Measurements from ENCODE around the gene ZIK1. TPM values are rescaled to one million over a fixed set of nuclear protein-coding genes. Genes with fewer than 3 reads are reported as not detected.
A peak's percentile ranks its signal among the peaks of the same experiment; 100 is the strongest.

The ZIK1 gene
- total RNA-seq, 1 experiment from 2014 or later: not detected

DNA sequence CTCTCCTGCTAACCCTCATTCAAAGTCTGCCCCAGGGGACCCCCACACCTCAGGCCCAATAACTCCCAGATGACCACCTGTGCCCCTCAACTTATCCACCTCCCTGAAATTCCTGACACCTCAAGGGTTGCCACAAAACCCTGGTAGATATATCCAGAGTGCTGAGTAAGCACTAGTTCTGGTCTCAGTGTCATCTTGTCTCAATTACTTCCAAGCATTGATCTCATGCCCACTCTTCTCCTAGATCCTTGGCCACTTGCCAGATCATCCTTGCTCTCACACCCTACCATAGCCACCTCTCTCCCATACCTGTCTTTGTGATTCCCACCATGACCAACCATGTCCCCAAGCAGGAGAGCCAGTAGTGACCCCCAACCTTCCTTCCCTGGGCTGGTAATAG, 7.3 kb upstream of the ZIK1 start:
- ChIA-PET CTCF (no interaction called here), POLR2A (no interaction called here)
- intact Hi-C loops (cut with micrococcal nuclease; ENCODE audit: unreplicated experiment) (no loop called here), in situ Hi-C loops (cut with HindIII; ENCODE audit: low pct_unique_long_range_greater_than_20kb, low sequenced_read_pairs) (no loop called here)
- BruUV-seq (replicated peaks): no TSS peak
- H3K27me3 ChIP-seq (ENCODE audit: control insufficient read depth, insufficient read depth, low read length): no peaks in the 10 kb centered on the region
- TF ChIP-seq, protein P1, sequence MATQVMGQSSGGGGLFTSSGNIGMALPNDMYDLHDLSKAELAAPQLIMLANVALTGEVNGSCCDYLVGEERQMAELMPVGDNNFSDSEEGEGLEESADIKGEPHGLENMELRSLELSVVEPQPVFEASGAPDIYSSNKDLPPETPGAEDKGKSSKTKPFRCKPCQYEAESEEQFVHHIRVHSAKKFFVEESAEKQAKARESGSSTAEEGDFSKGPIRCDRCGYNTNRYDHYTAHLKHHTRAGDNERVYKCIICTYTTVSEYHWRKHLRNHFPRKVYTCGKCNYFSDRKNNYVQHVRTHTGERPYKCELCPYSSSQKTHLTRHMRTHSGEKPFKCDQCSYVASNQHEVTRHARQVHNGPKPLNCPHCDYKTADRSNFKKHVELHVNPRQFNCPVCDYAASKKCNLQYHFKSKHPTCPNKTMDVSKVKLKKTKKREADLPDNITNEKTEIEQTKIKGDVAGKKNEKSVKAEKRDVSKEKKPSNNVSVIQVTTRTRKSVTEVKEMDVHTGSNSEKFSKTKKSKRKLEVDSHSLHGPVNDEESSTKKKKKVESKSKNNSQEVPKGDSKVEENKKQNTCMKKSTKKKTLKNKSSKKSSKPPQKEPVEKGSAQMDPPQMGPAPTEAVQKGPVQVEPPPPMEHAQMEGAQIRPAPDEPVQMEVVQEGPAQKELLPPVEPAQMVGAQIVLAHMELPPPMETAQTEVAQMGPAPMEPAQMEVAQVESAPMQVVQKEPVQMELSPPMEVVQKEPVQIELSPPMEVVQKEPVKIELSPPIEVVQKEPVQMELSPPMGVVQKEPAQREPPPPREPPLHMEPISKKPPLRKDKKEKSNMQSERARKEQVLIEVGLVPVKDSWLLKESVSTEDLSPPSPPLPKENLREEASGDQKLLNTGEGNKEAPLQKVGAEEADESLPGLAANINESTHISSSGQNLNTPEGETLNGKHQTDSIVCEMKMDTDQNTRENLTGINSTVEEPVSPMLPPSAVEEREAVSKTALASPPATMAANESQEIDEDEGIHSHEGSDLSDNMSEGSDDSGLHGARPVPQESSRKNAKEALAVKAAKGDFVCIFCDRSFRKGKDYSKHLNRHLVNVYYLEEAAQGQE (IDR thresholded peaks at IDR 0.05; ENCODE audit: insufficient read depth in 1 of 2, low read depth in 2 of 2, low read length in 1 of 2): no peak
- TF ChIP-seq SIN3A (IDR thresholded peaks at IDR 0.05; ENCODE audit: borderline replicate concordance, insufficient read depth, low read depth, low read length) (no peak), POLR2AphosphoS5 (IDR thresholded peaks at IDR 0.05; ENCODE audit: low read depth, low read length) (no peak), TCF7L2 (IDR thresholded peaks at IDR 0.05; ENCODE audit: low read depth, low read length) (no peak)
- TF ChIP-seq, protein P2, sequence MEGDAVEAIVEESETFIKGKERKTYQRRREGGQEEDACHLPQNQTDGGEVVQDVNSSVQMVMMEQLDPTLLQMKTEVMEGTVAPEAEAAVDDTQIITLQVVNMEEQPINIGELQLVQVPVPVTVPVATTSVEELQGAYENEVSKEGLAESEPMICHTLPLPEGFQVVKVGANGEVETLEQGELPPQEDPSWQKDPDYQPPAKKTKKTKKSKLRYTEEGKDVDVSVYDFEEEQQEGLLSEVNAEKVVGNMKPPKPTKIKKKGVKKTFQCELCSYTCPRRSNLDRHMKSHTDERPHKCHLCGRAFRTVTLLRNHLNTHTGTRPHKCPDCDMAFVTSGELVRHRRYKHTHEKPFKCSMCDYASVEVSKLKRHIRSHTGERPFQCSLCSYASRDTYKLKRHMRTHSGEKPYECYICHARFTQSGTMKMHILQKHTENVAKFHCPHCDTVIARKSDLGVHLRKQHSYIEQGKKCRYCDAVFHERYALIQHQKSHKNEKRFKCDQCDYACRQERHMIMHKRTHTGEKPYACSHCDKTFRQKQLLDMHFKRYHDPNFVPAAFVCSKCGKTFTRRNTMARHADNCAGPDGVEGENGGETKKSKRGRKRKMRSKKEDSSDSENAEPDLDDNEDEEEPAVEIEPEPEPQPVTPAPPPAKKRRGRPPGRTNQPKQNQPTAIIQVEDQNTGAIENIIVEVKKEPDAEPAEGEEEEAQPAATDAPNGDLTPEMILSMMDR (IDR thresholded peaks at IDR 0.05): no peak
- H3K9me3 ChIP-seq (ENCODE audit: control insufficient read depth, insufficient read depth, low read depth, low read length): peaks cover 68% of the 10 kb centered on the region
- no peak overlapping the region for H3K4me3 ChIP-seq (ENCODE audit: low read depth in 2 of 2, low read length in 2 of 2)
- DNase-seq (ENCODE audit: low read depth, low spot score) (no peak), ATAC-seq (no peak)
- H3K36me3 ChIP-seq (ENCODE audit: control insufficient read depth, insufficient read depth, low read length): peaks cover 5% of the 10 kb centered on the region
- no peak overlapping the region for H3K27ac ChIP-seq (ENCODE audit: low read length)
- peaks cover 6% of the 10 kb centered on the region; the same call in 1 of the 2 replicates for H3K4me1 ChIP-seq (ENCODE audit: control insufficient read depth, insufficient read depth, low read length)

DNA sequence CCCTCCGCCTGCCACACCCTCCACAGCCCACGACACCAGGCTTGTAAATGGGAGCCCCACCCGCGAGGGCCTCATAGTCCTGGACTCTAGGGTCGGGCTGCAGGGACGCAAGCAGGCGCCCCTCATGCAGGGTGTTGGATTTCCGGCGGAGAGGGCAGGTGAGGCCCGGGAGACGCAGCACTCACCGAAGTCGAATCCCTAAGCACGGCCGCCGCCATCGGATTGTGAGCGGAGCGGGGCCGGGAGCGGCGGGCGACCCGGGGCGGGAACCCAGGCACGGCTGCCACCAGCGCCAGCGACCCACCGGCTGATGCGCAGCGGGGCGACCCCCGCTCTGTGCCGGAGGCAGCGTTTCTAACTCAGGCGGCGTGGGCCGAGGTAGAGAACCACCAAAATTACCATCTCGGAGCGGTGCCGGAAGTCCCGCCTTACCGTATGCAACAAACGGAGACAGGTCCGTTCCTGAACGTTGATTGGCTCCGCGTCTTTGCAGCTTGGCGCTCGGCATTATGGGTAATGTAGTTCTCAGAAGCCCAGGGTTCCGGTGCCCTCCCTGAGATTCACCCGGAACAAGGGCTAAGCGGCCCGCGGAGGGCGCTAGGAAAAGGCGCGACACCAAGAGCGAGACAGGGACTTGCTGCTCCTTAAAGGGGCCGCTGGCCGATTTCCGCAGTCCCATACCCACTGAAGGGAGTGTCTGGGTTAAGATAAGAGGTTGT, 5.3 kb upstream of the ZIK1 start, which contains the start of gene ZNF416:
Gene ZNF416 (minus strand): TSS at position 425 of the 719 bp plus-strand sequence. CDS start 207 bp downstream, at position 218.
- Histone ChIP-seq H3K4me3 (ENCODE audit: low read depth in 2 of 2, low read length in 2 of 2) (peak within 1 kb of the TSS; percentile 76 to 84), H3K36me3 (ENCODE audit: control insufficient read depth, insufficient read depth, low read length) (no peaks in the 10 kb centered on the region), H3K4me1 (ENCODE audit: control insufficient read depth, insufficient read depth, low read length) (peaks cover 6% of the 10 kb centered on the region; the same call in 1 of the 2 replicates), H3K27ac (ENCODE audit: low read length) (peak within 1 kb of the TSS; percentile 85), H3K27me3 (ENCODE audit: control insufficient read depth, insufficient read depth, low read length) (no peaks in the 10 kb centered on the region), H3K9me3 (ENCODE audit: control insufficient read depth, insufficient read depth, low read depth, low read length) (peaks cover 48% of the 10 kb centered on the region)
- DNase-seq (ENCODE audit: low read depth, low spot score): peak; percentile 99
- ChIA-PET CTCF (no interaction called here), POLR2A (no interaction called here)
- TF ChIP-seq, protein P2 (IDR thresholded peaks at IDR 0.05): no peak; the same call in 1 of the 2 replicates
- no peak for TF ChIP-seq SIN3A (IDR thresholded peaks at IDR 0.05; ENCODE audit: borderline replicate concordance, insufficient read depth, low read depth, low read length)
- peak; percentile 61 for TF ChIP-seq POLR2AphosphoS5 (IDR thresholded peaks at IDR 0.05; ENCODE audit: low read depth, low read length)
- TF ChIP-seq TCF7L2 (IDR thresholded peaks at IDR 0.05; ENCODE audit: low read depth, low read length): peak; percentile 35; the same call in 1 of the 2 replicates
- TF ChIP-seq, protein P1 (IDR thresholded peaks at IDR 0.05; ENCODE audit: insufficient read depth in 1 of 2, low read depth in 2 of 2, low read length in 1 of 2): peak in 1 of 2 experiments; percentile 54; a peak in 1 of 4 replicates
- ATAC-seq: peak; percentile 97
- in situ Hi-C loops (cut with HindIII; ENCODE audit: low pct_unique_long_range_greater_than_20kb, low sequenced_read_pairs): no loop called here
- intact Hi-C loops (cut with micrococcal nuclease; ENCODE audit: unreplicated experiment): no loop called here
- no TSS peak for BruUV-seq (replicated peaks)
